NT2/D1 (cell line): ENCODE results near the gene TMEM238L.

Source experiments
- DNase-seq: peaks from one replicate; pipeline ENCODE4 v3.0.0-alpha.2; 2011; ENCODE audit warnings: low read depth, low spot score
- H3K27me3 ChIP-seq: 2 replicates; pipeline ENCODE4 v1.6.0; 2011; ENCODE audit warnings: mild to moderate bottlenecking; ENCODE audit not compliant: insufficient read length, insufficient read depth
- H3K36me3 ChIP-seq: 2 replicates; pipeline ENCODE4 v1.6.1; 2011; ENCODE audit warnings: mild to moderate bottlenecking, low read length, mixed read lengths; ENCODE audit not compliant: insufficient read depth, insufficient read length
- H3K4me1 ChIP-seq: 2 replicates; pipeline ENCODE4 v1.5.1; 2011; ENCODE audit not compliant: insufficient read depth, insufficient read length
- H3K4me3 ChIP-seq: 2 replicates; pipeline ENCODE4 v1.5.1; 2011; ENCODE audit warnings: low read depth; ENCODE audit not compliant: insufficient read length
- H3K9ac ChIP-seq: 2 replicates; pipeline ENCODE4 v1.6.0; 2011; ENCODE audit warnings: low read depth; ENCODE audit not compliant: insufficient read length
- H3K9me3 ChIP-seq: 2 replicates; pipeline ENCODE4 v1.5.1; 2011; ENCODE audit warnings: mild to moderate bottlenecking, low read length; ENCODE audit not compliant: insufficient read depth
- SUZ12 ChIP-seq: IDR thresholded peaks from 2 replicates; pipeline ENCODE4 v1.6.1; 2011; ENCODE audit not compliant: insufficient read length, insufficient read depth; ENCODE audit errors: extremely low read depth
- YY1 ChIP-seq: IDR thresholded peaks from 2 replicates; pipeline ENCODE4 v1.6.1; 2011; ENCODE audit not compliant: insufficient read length, insufficient read depth
- ZNF274 ChIP-seq: IDR thresholded peaks from 2 replicates; pipeline ENCODE4 v1.6.1; 2011; ENCODE audit warnings: mild to moderate bottlenecking, low read depth, low read length

TMEM238L gene

GRCh38 chr17:10793816-10794215 is 10.1 kb downstream of the TMEM238L start:
- DNase-seq = no peak
- H3K4me1 ChIP-seq = peaks cover 11% of the 10 kb centered on the region
- TF ChIP-seq ZNF274 = no peak
- TF ChIP-seq YY1 = no peak
- no peak for TF ChIP-seq SUZ12

GRCh38 chr17:10793256-10793655 is 10.6 kb downstream of the TMEM238L start:
- no peak for DNase-seq
- TF ChIP-seq SUZ12 (no peak), YY1 (no peak), ZNF274 (no peak)
- H3K36me3 ChIP-seq = no peaks in the 10 kb centered on the region
- H3K27me3 ChIP-seq = no peaks in the 10 kb centered on the region
- no peak overlapping the region for H3K9ac ChIP-seq
- no peak overlapping the region for H3K4me3 ChIP-seq
- H3K4me1 ChIP-seq = peaks cover 11% of the 10 kb centered on the region
- H3K9me3 ChIP-seq = no peaks in the 10 kb centered on the region

More at GRCh38 chr17:10793816-10794215, 10.1 kb downstream of the TMEM238L start:
- Histone ChIP-seq H3K9me3 (no peaks in the 10 kb centered on the region), H3K9ac (no peak overlapping the region), H3K4me3 (no peak overlapping the region), H3K27me3 (no peaks in the 10 kb centered on the region), H3K36me3 (no peaks in the 10 kb centered on the region)

- H3K27me3 ChIP-seq = no peaks in the 10 kb centered on the region
Observed at GRCh38 chr17:10792151-10792550, 11.7 kb downstream of the TMEM238L start.

GRCh38 chr17:10790491-10791401 is 13.2 kb downstream of the TMEM238L start:
- TF ChIP-seq SUZ12 = no peak
- DNase-seq = no peak

More at GRCh38 chr17:10792151-10792550, 11.7 kb downstream of the TMEM238L start:
- DNase-seq = no peak
- Histone ChIP-seq H3K36me3 (no peaks in the 10 kb centered on the region), H3K9me3 (no peaks in the 10 kb centered on the region), H3K4me1 (peaks cover 11% of the 10 kb centered on the region), H3K4me3 (no peak overlapping the region), H3K9ac (no peak overlapping the region)
- TF ChIP-seq ZNF274 (no peak), SUZ12 (no peak), YY1 (no peak)

GRCh38 chr17:10789694-10790271 is 14.1 kb downstream of the TMEM238L start:
- H3K36me3 ChIP-seq = no peaks in the 10 kb centered on the region
- no peak for DNase-seq
- TF ChIP-seq YY1 (no peak), ZNF274 (no peak), SUZ12 (no peak)
- H3K4me3 ChIP-seq = no peak overlapping the region
- H3K9ac ChIP-seq = no peak overlapping the region
- no peaks in the 10 kb centered on the region for H3K9me3 ChIP-seq
- H3K4me1 ChIP-seq = peaks cover 11% of the 10 kb centered on the region
- no peaks in the 10 kb centered on the region for H3K27me3 ChIP-seq

More at GRCh38 chr17:10790491-10791401, 13.2 kb downstream of the TMEM238L start:
- H3K4me3 ChIP-seq = no peak overlapping the region
- H3K9me3 ChIP-seq = no peaks in the 10 kb centered on the region
- no peaks in the 10 kb centered on the region for H3K36me3 ChIP-seq
- H3K9ac ChIP-seq = no peak overlapping the region
- H3K4me1 ChIP-seq = peaks cover 11% of the 10 kb centered on the region
- no peaks in the 10 kb centered on the region for H3K27me3 ChIP-seq

- Histone ChIP-seq H3K27me3 (no peaks in the 10 kb centered on the region), H3K4me3 (no peak overlapping the region), H3K9me3 (no peaks in the 10 kb centered on the region), H3K36me3 (no peaks in the 10 kb centered on the region), H3K4me1 (peaks cover 11% of the 10 kb centered on the region), H3K9ac (no peak overlapping the region)
- TF ChIP-seq SUZ12 (no peak), YY1 (no peak), ZNF274 (no peak)
- DNase-seq = no peak
Observed at GRCh38 chr17:10787306-10788045, 16.4 kb downstream of the TMEM238L start.

- H3K9me3 ChIP-seq = no peaks in the 10 kb centered on the region
- H3K4me1 ChIP-seq = peaks cover 11% of the 10 kb centered on the region
- no peaks in the 10 kb centered on the region for H3K27me3 ChIP-seq
- DNase-seq = no peak
- H3K9ac ChIP-seq = no peak overlapping the region
- H3K36me3 ChIP-seq = no peaks in the 10 kb centered on the region
- TF ChIP-seq ZNF274 = no peak
- TF ChIP-seq SUZ12 = no peak
- no peak for TF ChIP-seq YY1
- no peak overlapping the region for H3K4me3 ChIP-seq
Observed at GRCh38 chr17:10785295-10785694, 18.6 kb downstream of the TMEM238L start.
